Cardiac fibroblast (primary cell): ENCODE results near the gene XYLT1.

Experiments
- DNase-seq, 2 donors: peaks; one replicate each; pipeline versions ENCODE4 v3.0.0 to v3.0.0-alpha.2; 2010; ENCODE audit warnings: low read depth in 2 of 2
- H3K4me3 ChIP-seq, 2 donors: replicated peaks in 1 of 2; 1 replicate in 1 of 2; 2 replicates in 1 of 2; pipeline ENCODE4 v1.5.1; 2011; ENCODE audit warnings: low read depth in 2 of 2, low read length in 2 of 2, mild to moderate bottlenecking in 2 of 2, moderate library complexity in 1 of 2
- TF ChIP-seq, protein P1 (sequence below): IDR thresholded peaks from one replicate; pipeline ENCODE4 v1.5.1; 2011; ENCODE audit warnings: low read depth, mild to moderate bottlenecking, low read length, inconsistent platforms

The XYLT1 gene

DNA sequence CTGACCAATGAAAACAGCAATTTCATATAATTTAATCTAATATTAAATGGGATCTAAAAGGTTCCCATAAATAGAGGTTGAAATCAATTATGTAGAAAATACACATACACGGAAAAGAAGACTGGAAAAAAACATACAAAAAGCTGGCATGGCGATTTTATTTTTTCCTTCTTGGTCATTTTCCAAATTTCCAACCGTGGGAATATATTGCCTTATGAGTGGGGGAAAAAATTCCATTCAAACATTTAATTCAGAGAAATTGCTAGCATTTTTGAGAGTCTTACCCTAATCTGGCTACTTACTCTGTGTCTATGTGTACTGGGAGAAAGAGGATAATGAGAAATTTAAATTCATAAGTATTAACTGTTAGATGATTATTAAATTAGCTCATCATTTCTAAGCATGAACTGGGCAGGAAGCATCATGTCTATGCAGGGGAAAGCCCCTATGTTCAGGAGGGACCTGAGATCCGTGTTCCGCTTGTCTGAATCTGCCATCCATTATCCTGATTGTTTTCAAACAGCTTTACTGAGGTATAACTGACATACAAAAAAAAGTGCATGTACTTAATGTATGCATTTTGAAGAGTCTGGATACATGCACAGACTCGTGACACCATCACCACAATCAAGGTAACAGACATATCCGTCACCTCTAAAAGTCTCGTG lies 145.2 kb downstream of the XYLT1 start:
- H3K4me3 ChIP-seq: no peak overlapping the region
- TF ChIP-seq, protein P1, sequence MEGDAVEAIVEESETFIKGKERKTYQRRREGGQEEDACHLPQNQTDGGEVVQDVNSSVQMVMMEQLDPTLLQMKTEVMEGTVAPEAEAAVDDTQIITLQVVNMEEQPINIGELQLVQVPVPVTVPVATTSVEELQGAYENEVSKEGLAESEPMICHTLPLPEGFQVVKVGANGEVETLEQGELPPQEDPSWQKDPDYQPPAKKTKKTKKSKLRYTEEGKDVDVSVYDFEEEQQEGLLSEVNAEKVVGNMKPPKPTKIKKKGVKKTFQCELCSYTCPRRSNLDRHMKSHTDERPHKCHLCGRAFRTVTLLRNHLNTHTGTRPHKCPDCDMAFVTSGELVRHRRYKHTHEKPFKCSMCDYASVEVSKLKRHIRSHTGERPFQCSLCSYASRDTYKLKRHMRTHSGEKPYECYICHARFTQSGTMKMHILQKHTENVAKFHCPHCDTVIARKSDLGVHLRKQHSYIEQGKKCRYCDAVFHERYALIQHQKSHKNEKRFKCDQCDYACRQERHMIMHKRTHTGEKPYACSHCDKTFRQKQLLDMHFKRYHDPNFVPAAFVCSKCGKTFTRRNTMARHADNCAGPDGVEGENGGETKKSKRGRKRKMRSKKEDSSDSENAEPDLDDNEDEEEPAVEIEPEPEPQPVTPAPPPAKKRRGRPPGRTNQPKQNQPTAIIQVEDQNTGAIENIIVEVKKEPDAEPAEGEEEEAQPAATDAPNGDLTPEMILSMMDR: no peak
- DNase-seq: no peak

DNA sequence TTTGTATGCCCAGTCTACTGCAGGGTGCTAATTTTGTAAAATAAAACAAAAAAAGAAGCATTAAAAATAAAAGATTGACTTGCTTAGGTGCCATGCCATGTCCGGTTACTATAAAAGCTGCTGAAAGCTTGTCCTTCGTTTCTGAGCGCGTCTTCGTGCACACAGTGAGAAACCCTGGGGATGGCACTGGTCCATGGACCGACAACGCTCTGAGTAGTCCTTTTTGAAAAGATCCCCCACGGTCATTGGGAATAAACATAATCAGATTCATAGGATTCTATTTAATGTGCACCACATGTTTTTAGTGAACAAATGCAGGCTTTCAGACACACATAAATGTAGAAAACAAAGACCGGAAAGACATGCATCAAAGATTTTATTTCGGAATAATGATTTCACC lies 146.3 kb downstream of the XYLT1 start:
- TF ChIP-seq, protein P1: no peak
- DNase-seq: no peak
- H3K4me3 ChIP-seq: no peak overlapping the region

DNA sequence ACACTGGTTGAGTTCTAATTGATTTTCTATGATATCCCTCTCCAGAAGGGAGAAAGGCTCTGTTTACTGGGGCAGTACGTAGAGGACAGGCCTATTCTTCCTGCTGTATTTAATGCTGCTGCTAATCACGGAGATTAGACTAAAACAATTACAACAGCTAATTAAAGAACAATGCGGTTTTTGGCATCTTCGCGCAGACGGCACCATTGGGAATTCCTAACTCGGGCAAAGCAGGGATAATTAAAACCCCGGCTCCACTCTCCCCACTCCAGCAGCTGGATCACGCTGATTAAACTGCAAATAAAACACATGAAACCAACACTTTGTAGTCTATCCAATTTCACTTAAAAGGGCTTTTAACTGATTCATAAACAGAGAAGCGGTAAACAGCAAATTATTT lies 147.6 kb downstream of the XYLT1 start:
- H3K4me3 ChIP-seq: no peak overlapping the region
- no peak for DNase-seq
- TF ChIP-seq, protein P1: no peak

DNA sequence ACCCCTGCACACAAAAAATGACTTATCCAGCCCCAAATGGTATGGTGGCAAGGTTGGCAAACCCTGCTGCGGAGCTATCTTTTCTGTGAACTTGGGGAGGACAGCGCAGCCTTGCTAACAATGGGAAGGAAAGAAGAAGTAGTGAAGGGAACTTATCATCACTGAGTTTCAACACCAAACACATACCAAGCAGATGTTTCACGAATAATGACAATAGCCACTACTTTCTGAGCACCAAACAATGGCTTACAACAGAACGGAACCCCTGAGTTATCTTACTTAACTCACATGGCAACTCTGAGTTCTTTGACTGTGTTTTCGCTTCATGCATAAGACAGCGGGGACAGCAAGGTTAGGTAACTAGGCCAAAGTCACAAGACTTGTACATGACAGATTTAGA lies 148.9 kb downstream of the XYLT1 start:
- peak in 1 of 2 donors; percentile 44 for DNase-seq
- TF ChIP-seq, protein P1: no peak
- H3K4me3 ChIP-seq: no peak overlapping the region

DNA sequence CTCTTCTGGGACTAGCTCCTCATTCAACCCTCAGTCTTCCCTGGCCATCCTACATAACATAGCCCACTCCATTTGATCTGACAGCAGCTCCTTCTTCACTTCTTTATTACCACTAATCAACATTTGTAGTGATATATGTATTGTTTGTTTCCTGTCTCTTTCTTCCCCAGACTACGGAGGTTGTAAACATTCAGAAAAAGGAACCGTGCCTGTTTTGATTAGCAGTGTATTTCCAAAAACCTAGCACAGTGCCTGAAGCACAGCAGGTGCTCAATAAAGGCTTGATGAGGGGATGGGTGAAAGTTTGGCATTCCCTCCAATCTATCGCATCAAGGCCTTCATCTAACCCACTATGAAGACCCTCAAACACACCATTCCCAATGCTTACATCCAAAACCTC lies 150.8 kb downstream of the XYLT1 start:
- DNase-seq: no peak
- TF ChIP-seq, protein P1: no peak
- H3K4me3 ChIP-seq: no peak overlapping the region

DNA sequence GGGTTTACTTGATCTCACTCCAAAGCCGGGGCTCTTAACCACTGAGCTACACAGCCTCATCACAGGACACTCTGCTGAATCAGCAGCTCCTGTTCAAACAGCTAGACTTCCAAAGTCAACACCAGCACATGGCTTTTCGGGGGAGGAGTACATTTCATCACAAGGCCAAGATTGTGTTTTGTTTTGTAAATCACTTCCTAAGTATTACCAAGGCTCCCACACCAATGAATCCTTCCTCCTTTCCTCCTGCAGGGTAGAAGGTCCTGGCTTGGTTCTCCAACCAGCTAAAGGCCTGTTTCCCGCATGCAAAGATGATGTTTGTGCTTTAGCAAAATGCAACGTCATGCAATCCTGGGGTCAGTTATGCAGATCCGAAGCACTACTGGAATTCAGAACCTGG lies 152.5 kb downstream of the XYLT1 start:
- no peak overlapping the region for H3K4me3 ChIP-seq
- peak; percentile 19 to 68 for DNase-seq
- TF ChIP-seq, protein P1: no peak

DNA sequence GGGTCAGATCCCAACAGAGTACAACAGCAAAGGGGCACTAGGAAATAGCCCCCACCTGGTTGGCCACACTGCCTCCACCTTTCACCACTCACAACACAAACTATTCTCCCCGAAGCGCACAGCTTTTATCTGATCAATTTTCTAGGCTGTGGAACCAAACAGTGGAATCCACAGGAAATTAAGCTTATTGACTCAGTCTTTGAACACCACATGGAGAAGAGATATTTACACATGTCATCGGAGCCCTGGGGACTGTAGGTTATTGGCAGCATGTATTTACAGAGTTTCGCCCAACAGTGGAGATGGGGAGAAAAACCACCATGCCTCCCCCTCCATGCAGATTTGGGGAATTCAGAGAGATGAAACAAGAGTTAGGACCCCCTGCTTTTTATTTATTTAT lies 154.8 kb downstream of the XYLT1 start:
- no peak overlapping the region for H3K4me3 ChIP-seq
- TF ChIP-seq, protein P1: no peak
- DNase-seq: no peak
